Measurements from ENCODE around the gene KRT24.
"Not testable (repeated sequence)": the region's sequence is repeated elsewhere in the genome, so short reads cannot be mapped to it uniquely, and the experiment has no call there.

The KRT24 gene

GRCh38 chr17:40703652-40704051 lies at the start of gene KRT24:
Gene KRT24 (minus strand): TSS chr17:40703752. CDS start chr17:40703693, 59 bp downstream.
- DNase-seq (ENCODE audit: low read depth in 2 of 2): no peak

GRCh38 chr17:40751065-40751464 lies 47.5 kb upstream of the KRT24 start:
- no peak for DNase-seq (ENCODE audit: low read depth in 2 of 2)

- DNase-seq (ENCODE audit: low read depth in 2 of 2): no peak
Observed at GRCh38 chr17:40750391-40750790, 46.8 kb upstream of the KRT24 start.

GRCh38 chr17:40748666-40749065 lies 45.1 kb upstream of the KRT24 start:
- DNase-seq (ENCODE audit: low read depth in 2 of 2): not testable (repeated sequence)

- DNase-seq (ENCODE audit: low read depth in 2 of 2): no peak
Observed at GRCh38 chr17:40738553-40738952, 35.0 kb upstream of the KRT24 start.

- no peak for DNase-seq (ENCODE audit: low read depth in 2 of 2)
Observed at GRCh38 chr17:40735016-40735415, 31.5 kb upstream of the KRT24 start.

GRCh38 chr17:40734018-40734417 lies 30.5 kb upstream of the KRT24 start:
- no peak for DNase-seq (ENCODE audit: low read depth in 2 of 2)

- no peak for DNase-seq (ENCODE audit: low read depth in 2 of 2)
Observed at GRCh38 chr17:40730970-40731369, 27.4 kb upstream of the KRT24 start.

- DNase-seq (ENCODE audit: low read depth in 2 of 2): no peak
Observed at GRCh38 chr17:40727447-40728231, 24.1 kb upstream of the KRT24 start.

GRCh38 chr17:40726919-40727318 lies 23.4 kb upstream of the KRT24 start:
- DNase-seq (ENCODE audit: low read depth in 2 of 2): no peak

GRCh38 chr17:40724656-40725055 lies 21.1 kb upstream of the KRT24 start:
- DNase-seq (ENCODE audit: low read depth in 2 of 2): no peak

GRCh38 chr17:40722241-40722640 lies 18.7 kb upstream of the KRT24 start:
- DNase-seq (ENCODE audit: low read depth in 2 of 2): no peak

GRCh38 chr17:40720899-40721298 lies 17.3 kb upstream of the KRT24 start:
- DNase-seq (ENCODE audit: low read depth in 2 of 2): no peak

- no peak for DNase-seq (ENCODE audit: low read depth in 2 of 2)
Observed at GRCh38 chr17:40718930-40719329, 15.4 kb upstream of the KRT24 start.

GRCh38 chr17:40717776-40718175 lies 14.2 kb upstream of the KRT24 start:
- DNase-seq (ENCODE audit: low read depth in 2 of 2): no peak

- no peak for DNase-seq (ENCODE audit: low read depth in 2 of 2)
Observed at GRCh38 chr17:40714473-40714872, 10.9 kb upstream of the KRT24 start.

- DNase-seq (ENCODE audit: low read depth in 2 of 2): no peak
Observed at GRCh38 chr17:40707745-40708144, 4.2 kb upstream of the KRT24 start.

- DNase-seq (ENCODE audit: low read depth in 2 of 2): no peak
Observed at GRCh38 chr17:40705584-40705983, 2.0 kb upstream of the KRT24 start.

GRCh38 chr17:40702271-40702670 lies 1.3 kb downstream of the KRT24 start:
- DNase-seq (ENCODE audit: low read depth in 2 of 2): no peak

GRCh38 chr17:40699853-40700252 lies 3.7 kb downstream of the KRT24 start:
- DNase-seq (ENCODE audit: low read depth in 2 of 2): no peak

GRCh38 chr17:40699371-40699770 lies 4.2 kb downstream of the KRT24 start:
- DNase-seq (ENCODE audit: low read depth in 2 of 2): no peak

- DNase-seq (ENCODE audit: low read depth in 2 of 2): no peak
Observed at GRCh38 chr17:40697297-40697696, 6.3 kb downstream of the KRT24 start.

GRCh38 chr17:40696651-40697072 lies 6.9 kb downstream of the KRT24 start:
- DNase-seq (ENCODE audit: low read depth in 2 of 2): no peak
